NCI-H1092 (cell line): Measurements from ENCODE around the gene HAPLN2.
"Not testable (repeated sequence)": the region's sequence is repeated elsewhere in the genome, so short reads cannot be mapped to it uniquely, and the experiment has no call there.

Experiments
- DNase-seq: peaks from one replicate; lab custom pipeline; 2025; lab: John Stamatoyannopoulos, UW

Gene HAPLN2

DNA sequence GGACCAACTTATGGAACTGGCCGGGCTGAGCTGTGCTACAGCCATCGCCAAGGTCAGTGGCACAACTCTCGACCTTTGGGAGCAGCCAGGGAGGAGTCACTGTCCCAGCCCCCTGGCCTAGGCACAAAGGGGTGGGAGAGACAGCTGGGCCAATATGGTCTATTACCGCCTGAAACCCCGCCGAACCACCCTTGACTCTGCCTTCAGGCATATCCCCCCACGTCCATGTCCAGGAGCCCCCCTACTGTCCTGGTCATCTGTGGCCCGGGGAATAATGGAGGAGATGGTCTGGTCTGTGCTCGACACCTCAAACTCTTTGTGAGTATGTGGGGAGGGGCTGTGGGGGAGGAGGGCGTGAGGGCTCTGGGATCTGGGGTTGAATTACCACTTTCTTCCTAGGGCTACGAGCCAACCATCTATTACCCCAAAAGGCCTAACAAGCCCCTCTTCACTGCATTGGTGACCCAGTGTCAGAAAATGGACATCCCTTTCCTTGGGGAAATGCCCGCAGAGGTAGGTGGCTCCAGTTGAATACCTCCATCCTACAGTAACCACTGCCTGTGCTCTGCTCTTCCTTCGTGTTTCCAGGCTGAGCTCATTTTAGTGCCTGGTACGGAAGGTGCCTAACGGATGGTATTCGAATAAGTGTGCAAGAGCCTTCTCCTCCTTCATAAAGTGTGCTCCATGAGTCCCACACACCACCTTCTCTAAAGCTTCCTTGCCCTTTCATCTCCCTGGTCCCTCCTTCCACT is 26.9 kb upstream of the HAPLN2 start:
- DNase-seq, result no peak

DNA sequence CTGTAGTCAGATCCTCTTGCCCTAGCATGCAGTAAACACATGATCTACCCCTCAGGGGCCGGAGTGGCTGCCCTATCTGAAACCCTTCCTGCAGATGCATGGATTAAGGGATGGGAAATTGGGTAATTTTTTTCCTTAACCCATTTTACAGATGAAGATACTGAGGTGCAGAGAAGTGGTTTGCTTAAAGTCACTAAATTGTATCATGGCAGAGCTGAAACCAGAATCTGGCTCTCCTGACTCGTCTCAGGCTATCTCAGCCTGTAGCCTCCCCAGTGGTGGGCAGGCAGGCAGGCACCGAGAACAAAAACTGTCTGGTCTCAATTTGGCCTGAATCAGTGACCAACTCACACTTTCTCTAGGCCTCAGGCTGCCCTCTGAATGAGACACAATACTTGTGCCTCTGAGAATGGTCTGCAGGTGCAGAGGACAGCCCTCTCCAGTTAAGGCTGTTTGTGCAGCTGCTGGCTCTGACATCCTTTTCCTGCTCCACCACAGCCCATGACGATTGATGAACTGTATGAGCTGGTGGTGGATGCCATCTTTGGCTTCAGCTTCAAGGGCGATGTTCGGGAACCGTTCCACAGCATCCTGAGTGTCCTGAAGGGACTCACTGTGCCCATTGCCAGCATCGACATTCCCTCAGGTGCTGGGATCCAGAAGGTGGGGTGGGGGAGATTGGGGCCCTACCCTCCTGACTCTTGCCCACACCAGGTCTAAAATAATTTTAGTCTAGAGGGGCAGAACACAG is 26.1 kb upstream of the HAPLN2 start:
- DNase-seq, result peak; percentile 34

GRCh38 chr1:156593661-156593989 is 25.6 kb upstream of the HAPLN2 start:
- DNase-seq, result no peak

DNA sequence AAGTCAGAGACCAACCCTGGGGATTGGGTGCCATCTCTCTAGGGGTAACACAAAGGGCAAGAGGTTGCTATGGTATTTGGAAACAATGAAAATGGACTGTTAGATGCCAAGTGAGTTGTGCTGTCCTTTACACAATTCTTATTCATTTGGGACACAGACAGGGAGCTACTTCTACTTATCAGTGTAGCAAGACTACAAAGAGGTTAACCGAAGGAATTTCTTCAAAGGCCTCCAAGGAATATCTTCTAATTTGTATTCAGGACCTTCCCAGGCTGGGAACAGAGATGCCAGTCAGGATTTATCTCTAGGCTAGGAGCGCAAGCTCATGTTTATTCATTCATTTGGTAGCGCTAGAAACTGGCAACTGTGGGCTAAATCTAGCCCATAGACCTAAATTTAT is 25.0 kb upstream of the HAPLN2 start:
- no peak for DNase-seq

GRCh38 chr1:156595016-156595415 is 24.2 kb upstream of the HAPLN2 start:
- DNase-seq, result no peak

- no peak for DNase-seq
These were observed 22.8 kb upstream of the HAPLN2 start for GRCh38 chr1:156596426-156596825.

- no peak for DNase-seq
These were observed 21.1 kb upstream of the HAPLN2 start for GRCh38 chr1:156598125-156598524.

DNA sequence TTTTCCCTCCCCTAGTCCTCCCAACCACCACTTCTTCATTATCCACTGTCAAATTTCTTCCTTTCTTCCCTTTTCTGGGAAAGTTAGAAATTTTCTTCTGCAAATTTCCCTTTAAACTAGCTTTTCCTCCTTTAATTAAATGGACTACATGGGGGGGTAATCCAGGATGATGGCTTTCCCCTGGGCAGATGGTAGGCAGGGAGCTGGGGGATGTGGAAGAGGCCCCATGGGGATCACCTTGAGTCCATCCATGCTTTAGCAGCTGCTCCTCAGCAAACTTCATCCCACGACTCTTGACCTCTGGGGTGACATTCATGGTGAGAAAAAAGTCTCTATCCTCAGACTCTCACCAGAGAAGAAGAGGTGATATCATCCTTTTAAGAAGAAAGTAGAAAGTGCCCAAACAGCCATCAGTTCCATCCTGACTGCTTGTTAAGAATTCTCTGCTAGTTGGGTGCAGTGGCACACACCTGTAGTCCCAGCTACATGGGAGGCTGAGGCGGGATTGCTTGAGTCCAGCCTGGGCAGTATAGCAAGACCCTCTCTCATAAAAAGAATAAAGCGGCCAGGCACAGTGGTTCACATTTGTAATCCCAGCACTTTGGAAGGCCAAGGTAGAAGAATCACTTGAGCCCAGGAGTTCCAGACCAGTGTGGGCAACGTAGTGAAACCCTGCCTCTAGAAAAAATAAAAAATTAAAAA is 20.3 kb upstream of the HAPLN2 start:
- DNase-seq, result no peak

DNA sequence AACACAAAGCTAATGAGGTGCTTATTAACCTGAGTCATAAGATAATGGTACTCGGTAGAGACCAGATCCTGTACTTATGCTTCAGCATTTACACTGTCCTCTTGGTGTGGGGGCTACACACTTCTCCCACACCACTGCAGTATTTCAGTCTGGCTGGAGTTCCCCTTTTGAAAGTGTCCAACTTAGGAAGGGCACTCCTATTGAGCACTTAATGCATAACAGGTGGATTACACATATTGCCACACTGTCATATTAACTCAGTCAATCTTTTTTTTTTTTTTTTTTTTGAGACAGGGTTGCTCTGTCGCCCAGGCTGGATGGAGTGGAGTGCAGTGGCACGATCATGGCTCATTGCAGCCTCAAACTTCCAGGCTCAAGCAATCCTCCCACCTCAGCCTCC is 19.4 kb upstream of the HAPLN2 start:
- DNase-seq, result no peak

DNA sequence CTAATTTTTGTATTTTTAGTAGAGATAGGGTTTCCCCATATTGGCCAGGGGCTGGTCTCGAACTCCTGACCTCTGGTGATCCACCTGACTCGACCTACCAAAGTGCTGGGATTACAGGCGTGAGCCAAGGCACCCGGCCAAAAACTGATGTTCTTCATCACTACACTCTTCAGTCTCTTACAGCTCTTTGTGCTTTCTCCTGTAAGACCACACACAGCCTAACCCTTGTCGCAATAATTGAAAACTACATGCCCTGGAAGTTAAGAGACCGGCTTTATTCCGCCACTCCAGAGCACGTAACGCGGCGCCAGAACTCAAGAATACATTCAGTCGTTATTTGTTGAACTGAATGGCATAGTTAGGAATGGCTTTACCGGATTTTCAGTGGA is 18.5 kb upstream of the HAPLN2 start:
- no peak for DNase-seq

GRCh38 chr1:156601122-156601830 is 17.9 kb upstream of the HAPLN2 start, which contains the start of gene GPATCH4:
TSS of gene GPATCH4 (minus strand) at chr1:156601479.
- DNase-seq, result peak; percentile 72

- DNase-seq, result no peak
These were observed 17.3 kb upstream of the HAPLN2 start for GRCh38 chr1:156601892-156602291.

GRCh38 chr1:156602557-156602993 is 16.6 kb upstream of the HAPLN2 start:
- DNase-seq, result no peak

GRCh38 chr1:156607344-156607743 is 11.9 kb upstream of the HAPLN2 start:
- DNase-seq, result not testable (repeated sequence)

DNA sequence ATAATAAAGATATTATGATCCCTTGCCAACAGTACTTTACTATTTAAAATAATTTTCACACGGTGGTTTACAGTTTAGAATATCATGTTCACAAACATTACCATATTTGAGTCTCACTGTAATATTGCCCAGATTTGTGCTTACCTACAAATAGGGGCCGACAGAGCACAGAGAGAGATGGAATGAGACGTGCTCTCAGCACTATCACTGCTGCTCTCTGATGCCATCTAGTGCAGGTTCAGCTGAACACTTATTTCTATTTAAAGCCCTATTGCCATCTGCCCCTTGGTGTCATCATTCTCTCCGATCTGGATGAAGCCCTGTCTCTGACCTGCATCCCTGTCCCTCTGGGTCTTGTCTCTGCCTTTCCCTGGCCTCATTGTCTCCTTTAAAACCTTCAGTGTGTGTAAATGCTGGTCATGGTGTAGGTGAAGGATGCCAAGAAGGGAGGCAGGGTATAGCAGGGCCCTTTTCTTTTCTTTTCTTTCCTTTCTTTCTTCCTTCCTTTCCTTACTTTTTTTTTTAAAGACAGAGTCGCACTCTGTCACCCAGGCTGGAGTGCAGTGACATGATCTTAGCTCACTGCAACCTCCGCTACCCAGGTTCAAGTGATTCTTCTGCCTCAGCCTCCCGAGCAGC is 11.1 kb upstream of the HAPLN2 start:
- DNase-seq, result peak; percentile 52

- DNase-seq, result peak; percentile 42
These were observed 10.2 kb upstream of the HAPLN2 start for GRCh38 chr1:156608981-156609380.

GRCh38 chr1:156610072-156610471 is 9.1 kb upstream of the HAPLN2 start:
- not testable (repeated sequence) for DNase-seq

DNA sequence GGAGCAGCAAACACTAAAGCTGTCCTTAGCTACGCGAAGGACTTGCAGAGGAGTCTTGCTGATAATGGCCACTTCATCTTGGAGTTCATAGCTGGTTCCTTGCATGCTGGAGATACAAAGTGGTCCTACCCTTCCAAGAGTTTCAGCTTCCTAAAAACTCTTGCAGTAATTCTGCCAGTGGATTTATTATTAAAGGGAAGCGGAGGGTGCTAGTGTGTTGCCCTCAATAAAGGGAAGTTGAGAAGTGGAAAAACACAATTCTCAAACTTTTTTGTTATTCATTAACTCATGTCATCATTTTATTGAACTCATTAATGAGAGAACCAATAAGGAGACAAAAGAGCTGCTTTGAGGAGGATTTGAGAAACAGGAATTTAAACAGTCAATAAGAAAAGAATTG is 6.5 kb upstream of the HAPLN2 start:
- no peak for DNase-seq

DNA sequence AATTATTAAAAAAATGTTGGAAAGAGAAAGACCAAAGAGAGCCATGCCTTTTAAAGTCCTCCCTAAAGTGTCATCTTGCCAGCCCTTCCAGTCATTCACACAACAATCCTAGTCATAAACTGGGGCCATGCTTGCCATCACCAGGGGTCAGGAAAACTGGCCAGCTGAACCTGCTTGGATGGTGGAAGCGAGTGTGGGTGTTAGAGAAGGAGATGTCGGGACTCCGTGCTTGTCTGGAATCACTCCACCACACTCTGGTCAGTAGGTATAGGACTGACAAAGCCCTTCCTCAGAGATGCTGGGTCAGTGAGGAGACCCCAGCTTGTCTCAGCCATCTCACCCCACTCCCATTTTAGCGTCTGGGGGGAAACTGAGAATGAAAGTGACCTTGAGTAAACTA is 3.3 kb upstream of the HAPLN2 start:
- no peak for DNase-seq

GRCh38 chr1:156616463-156616862 is 2.8 kb upstream of the HAPLN2 start:
- DNase-seq, result peak; percentile 30

GRCh38 chr1:156619582-156619955 is 354 bp downstream of the HAPLN2 start:
- DNase-seq, result no peak
